GM19463 (cell line): ENCODE results near the gene TM9SF1.
A peak's percentile ranks its signal among the peaks of the same experiment; 100 is the strongest.

Experiments used
- ATAC-seq: cut with Tn5 transposase; IDR thresholded peaks from one replicate; pipeline ENCODE4 v1.9.1; 2021; ENCODE audit warnings: mild to moderate bottlenecking, moderate library complexity; ENCODE audit not compliant: unreplicated experiment

The TM9SF1 gene, protein sequence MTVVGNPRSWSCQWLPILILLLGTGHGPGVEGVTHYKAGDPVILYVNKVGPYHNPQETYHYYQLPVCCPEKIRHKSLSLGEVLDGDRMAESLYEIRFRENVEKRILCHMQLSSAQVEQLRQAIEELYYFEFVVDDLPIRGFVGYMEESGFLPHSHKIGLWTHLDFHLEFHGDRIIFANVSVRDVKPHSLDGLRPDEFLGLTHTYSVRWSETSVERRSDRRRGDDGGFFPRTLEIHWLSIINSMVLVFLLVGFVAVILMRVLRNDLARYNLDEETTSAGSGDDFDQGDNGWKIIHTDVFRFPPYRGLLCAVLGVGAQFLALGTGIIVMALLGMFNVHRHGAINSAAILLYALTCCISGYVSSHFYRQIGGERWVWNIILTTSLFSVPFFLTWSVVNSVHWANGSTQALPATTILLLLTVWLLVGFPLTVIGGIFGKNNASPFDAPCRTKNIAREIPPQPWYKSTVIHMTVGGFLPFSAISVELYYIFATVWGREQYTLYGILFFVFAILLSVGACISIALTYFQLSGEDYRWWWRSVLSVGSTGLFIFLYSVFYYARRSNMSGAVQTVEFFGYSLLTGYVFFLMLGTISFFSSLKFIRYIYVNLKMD

GRCh38 chr14:24195186-24196070 lies at the start of gene TM9SF1:
TSS of gene TM9SF1 (minus strand) at chr14:24195441. CDS start at chr14:24195019, 422 bp downstream.
- peak; percentile 93 for ATAC-seq

DNA sequence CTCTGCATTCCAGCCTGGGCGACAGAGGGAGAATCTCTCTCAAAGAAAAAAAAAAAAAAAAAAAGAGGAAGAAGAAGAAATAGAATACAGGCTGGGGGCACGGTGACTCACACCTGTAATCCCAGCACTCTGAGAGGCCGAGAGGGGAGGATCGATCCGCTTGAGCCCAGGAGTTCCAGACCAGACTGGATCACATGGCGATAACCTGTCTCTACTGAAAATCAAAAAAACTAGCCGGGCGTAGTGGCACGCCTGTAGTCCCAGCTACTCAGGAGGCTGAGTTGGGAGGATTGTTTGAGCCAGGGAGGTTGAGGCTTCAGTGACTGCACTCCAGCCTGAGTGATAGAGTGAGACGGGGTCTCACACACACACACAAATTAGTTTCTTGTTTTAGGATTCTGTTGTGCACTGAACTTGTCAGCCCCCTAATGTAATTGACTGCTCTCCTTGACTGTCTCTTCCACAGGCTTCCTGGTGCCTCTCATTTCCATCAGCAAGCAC lies 48.1 kb upstream of the TM9SF1 start:
- no peak for ATAC-seq

- peak; percentile 76 for ATAC-seq
These were observed 46.7 kb upstream of the TM9SF1 start for GRCh38 chr14:24241829-24242443.

DNA sequence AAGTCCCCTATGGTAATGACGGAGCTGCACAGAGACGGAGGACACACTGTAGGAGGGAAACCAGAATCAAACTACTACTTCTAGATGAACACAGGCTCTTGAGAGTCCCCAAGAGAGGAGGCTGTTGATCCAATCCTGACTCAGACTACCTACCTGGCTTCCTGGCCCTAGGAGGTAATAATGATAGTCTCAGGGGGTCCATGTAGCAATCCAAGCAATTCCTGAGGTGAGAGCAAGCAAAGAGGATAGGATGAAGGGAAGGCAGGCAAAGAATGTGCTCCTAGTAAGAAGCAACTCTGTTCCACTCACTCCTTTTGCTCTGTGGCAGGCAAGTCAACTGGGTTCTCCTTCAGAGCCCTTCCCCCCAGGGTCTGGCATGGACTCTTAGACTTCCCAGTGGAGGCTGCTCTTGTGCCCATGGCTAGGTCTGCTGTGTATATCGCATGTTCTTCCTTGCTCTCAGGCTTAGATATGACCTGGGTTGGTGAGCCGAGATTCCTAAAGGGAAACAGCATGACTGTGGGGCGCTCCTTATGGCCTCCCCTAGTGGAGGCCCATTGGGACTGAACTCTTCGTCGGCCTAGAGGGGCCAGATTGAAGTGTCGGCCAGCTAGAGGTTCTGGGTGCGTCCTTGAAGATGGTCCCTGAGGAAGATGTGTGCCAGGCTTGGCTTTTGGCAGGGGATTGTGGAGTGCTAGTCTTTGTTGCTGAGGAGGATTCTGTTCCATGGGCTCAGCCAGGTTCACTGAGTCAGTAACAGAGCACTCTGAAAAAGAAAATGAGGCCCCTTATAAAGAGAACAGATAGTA lies 45.1 kb upstream of the TM9SF1 start:
- ATAC-seq: no peak

GRCh38 chr14:24238527-24239037 lies 43.3 kb upstream of the TM9SF1 start:
- ATAC-seq: no peak

DNA sequence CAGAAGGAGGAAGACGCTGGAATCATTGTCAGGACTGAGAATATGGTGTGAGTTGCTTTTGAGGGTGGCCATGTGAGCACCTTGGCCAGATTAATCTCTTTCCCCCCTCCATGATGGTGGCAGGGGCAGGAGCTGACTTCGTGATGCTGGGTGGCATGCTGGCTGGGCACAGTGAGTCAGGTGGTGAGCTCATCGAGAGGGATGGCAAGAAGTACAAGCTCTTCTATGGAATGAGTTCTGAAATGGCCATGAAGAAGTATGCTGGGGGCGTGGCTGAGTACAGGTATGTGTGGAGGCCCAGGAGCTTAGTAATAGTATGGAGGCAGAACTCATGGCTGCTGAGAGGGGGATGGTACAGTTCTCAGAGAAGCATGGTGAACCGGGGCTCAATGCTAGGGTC lies 42.9 kb upstream of the TM9SF1 start:
- ATAC-seq: no peak

DNA sequence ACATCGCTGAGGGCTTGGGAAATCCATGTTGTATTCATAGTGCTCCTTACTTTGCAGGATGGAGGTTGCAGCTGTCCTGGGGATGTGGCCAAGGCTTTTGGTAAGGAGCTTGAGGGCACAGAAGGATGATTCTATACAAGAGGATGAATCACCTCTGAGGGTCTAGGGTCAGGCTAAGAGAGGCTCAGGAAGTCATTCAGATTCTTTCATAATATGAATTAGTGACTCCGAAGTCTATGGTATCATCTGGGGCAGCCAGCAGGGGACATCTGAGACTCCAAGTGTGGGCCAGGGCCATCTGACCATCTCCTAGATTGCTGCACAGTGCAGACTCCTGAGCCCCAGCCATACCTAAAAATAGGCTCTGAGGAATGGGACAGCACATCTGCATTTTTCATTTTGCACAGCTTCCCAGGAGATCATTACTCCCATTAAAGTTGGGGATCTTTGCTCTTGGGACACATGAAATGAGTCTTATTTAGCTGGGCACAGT lies 42.3 kb upstream of the TM9SF1 start:
- ATAC-seq: no peak

GRCh38 chr14:24236689-24237462 lies 41.6 kb upstream of the TM9SF1 start:
- no peak for ATAC-seq

- no peak for ATAC-seq
These were observed 40.8 kb upstream of the TM9SF1 start for GRCh38 chr14:24235804-24236688.

- no peak for ATAC-seq
These were observed 39.1 kb upstream of the TM9SF1 start for GRCh38 chr14:24234095-24235005.

- ATAC-seq: no peak
These were observed 38.3 kb upstream of the TM9SF1 start for GRCh38 chr14:24233538-24233866.

DNA sequence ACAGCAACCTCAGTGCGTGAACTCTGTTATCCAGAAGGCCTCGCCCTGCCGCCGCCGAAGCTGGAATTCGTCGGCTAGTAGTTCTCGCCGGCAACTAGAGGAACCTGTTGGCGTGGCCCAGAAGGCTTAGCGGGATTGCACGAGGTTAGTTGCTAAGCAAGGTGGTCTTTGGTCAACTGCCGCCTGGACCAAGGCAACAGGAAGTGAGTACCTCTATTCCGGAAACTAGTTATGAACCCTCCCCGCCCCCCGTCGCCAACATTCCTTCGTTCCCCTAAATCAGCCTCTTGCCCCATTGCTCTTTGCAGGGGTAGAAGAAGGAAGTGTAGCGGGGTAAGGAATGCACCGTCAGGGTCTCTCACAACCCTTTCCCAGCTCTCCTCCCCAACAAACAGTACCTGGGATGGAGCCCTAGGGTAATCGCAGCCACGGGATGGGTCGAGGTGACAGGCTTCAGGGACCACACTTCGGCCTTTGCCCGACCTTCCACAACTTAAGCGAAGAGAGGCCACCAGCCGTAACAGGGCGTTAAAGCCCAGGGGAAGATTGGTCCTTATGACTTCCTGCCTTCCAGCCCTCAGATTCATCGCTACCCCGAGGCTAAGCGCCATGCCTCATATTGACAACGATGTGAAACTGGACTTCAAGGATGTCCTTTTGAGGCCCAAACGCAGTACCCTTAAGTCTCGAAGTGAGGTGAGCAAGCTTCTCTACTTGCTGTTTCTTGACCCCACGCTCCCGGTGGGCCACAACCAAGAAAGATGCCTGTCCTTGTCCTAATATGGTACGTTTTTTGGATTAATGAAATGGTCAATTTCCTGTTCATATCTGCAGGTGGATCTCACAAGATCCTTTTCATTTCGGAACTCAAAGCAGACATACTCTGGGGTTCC lies 37.6 kb upstream of the TM9SF1 start, which contains the start of gene GMPR2:
GMPR2 (plus strand) TSS at position 285 of the 893 bp plus-strand sequence; CDS start at position 610, 325 bp downstream.
- ATAC-seq: peak; percentile 55

DNA sequence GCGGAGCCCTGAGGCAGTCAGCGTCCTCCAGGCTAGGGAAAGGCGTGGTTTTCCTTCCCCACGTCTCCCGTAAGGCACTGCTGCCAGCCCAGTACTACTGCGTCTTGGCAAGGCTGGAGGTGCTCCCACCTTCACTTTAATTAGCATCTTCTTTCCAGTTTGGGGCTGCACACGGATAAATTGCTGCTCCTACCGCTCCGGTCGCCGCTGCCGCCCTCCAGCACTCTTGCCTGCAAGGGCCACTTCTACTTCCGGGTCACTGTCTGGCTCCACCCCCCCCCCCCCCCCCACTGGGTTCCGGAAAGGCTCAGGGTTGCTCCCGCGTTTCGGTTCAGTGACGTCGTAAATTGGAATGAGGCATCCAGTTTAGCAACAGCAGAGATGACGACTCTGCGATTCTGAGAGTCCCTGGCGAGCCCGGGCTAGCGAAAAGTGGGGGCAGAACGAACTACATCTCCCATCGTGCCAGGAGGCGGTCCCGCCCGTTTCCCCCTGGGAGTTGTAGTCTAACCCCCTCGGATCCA lies 36.9 kb upstream of the TM9SF1 start, which contains the start of gene NEDD8:
NEDD8 (minus strand) TSS at position 247 of the 524 bp plus-strand sequence; CDS start at position 147, 100 bp downstream.
- ATAC-seq: peak; percentile 82

GRCh38 chr14:24231263-24232120 lies 36.3 kb upstream of the TM9SF1 start:
- ATAC-seq: no peak
